GM19239 (cell line): Measurements from ENCODE around the gene HACL1.

Experiments used
- DNase-seq: peaks from one replicate; pipeline ENCODE4 v3.0.0; 2011; ENCODE audit warnings: low spot score; ENCODE audit not compliant: insufficient read length
- FAIRE-seq: peaks from 2 replicates; lab custom pipeline; 2011; peaks lifted over from hg19 to GRCh38; lab: Jason Lieb, UNC

Gene HACL1

DNA sequence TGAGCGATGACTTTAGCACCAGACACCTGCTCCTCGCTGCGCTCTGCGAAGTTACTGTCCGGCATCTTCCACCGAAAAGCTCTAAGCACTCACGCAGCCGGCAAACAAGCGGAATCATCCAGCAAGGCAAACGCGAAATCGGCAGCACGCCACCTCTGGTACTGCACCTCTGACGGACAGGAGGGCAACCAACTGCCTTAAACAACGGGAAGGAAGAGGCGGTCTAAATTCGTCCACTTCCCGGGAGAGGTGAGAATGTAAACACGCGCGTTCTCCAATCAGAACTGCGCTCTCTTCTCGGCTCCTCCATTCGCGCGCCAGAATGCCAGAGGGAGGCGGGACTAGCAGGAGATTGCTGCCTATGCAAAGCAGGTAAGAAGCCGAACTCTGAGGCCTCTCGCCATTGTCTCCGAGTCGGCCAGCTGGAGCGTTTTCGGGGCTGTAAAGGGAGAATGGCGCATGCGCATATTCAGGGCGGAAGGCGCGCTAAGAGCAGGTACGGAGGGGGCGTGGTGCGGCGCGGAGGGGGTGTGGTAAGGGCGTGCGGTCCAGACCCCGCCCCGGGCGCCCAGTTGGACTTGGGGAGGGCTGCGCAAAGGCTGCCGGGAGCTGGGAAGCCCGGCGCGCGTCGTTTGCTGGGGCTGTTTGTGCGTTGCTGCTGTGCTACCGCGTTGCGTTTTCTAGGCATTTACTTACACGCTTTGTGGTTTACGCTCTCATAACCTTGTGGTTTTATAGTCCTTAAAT, at the start of gene HACL1, which contains the start of gene BTD:
HACL1 (minus strand) TSS at position 171 of the 747 bp plus-strand sequence; CDS start at position 65, 106 bp downstream.
BTD (plus strand) TSS at position 347 of the 747 bp plus-strand sequence. CDS start 33,695 bp downstream, outside the sequence.
- peak; percentile 73 for DNase-seq
- peak; percentile 97 for FAIRE-seq

DNA sequence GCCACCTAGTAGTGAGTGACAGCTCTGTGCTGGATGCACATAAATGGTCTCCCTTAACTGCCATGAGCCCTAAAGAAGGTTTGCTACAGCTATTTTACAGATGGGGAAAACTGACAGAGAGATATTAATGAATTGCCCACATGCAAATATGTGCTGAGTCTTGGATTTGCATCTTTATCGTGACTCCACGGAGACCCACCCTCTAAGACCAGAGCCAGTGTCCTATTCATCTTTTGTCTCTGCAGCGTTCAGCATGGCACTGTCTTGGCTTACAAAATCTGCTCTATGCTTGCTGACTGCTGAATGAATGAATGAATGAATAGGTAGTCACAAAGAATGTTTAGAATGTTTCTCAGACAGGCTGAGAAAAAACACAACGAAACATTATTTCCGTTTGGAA, 48.5 kb upstream of the HACL1 start:
- FAIRE-seq = no peak
- DNase-seq = no peak

DNA sequence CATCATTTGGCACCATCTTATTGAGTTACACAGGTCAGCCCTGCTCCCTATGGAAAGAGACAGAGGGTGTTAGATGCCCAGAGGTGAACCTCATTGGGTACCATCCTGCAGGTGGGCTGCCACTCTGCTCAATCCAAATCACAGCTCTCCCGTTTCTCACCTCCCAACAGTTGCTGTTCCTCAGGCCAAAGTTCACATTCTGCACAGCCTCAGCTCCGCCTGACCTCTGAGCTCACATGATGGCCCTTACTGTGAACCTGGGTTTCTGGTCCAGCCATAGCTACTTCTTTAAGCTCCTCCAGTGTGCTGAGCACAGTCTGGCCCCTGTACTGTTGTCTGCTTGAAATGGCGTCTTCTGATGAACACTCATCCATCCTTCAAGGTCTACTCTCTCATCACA, 48.0 kb upstream of the HACL1 start:
- no peak for DNase-seq
- FAIRE-seq = no peak

DNA sequence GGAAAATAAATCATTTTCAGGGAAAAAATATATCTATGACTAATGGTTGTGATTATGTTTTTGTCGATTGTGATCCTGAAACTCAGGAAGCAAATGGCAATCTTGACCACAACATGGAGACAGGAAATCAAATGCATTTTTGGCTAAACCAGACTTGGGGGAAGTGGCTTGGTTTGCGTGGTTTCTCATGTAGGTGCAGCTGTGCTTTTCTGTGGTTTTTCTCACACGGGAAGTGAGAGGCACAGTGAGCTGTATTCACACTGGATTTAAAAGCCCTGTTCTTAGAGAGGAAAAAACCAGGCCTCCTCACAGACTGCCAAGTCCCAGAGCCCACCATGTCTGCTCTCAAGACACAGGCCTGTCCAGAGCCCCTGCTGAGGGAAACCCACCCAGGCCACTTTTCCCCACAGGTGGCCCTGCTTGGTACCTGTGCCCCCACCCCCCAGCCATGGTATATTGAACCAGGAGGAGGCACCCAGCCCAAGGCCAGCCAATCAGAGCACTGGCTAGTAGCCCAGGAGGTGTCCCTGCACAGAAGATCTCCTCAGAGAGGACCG, 46.3 kb upstream of the HACL1 start:
- DNase-seq = peak; percentile 38
- FAIRE-seq = peak; percentile 96

DNA sequence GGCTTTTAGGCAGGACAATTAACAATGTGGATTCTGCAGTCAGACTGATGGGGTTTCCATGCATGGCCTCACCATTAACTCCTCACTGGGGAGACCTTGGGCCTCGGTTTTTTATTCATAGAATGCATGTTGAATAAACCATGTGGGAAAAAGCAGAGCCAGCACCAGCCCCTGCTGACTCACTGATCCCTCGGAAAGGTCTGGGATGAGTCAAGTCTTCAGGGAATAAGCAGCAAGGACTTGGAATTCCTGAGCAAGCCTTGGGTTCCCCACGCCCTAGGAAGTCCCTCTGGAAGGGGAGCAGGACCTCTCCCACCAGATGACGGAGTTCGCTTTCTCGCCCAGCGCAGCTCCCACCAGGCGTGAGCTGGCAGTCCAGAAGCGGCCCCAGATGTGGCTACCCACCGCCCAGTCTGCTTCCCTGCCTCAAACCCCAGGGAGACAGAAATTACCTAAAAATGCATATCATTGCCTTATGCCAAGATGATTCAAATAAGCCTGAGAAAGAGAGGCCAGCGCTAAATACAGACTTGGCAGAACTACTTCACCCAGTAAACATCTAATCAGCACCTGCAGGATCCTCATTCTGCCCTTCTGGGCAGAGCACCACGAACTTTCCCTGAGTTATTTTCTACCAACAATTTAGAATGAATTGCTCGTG, 45.6 kb upstream of the HACL1 start:
- no peak for DNase-seq
- FAIRE-seq = no peak

DNA sequence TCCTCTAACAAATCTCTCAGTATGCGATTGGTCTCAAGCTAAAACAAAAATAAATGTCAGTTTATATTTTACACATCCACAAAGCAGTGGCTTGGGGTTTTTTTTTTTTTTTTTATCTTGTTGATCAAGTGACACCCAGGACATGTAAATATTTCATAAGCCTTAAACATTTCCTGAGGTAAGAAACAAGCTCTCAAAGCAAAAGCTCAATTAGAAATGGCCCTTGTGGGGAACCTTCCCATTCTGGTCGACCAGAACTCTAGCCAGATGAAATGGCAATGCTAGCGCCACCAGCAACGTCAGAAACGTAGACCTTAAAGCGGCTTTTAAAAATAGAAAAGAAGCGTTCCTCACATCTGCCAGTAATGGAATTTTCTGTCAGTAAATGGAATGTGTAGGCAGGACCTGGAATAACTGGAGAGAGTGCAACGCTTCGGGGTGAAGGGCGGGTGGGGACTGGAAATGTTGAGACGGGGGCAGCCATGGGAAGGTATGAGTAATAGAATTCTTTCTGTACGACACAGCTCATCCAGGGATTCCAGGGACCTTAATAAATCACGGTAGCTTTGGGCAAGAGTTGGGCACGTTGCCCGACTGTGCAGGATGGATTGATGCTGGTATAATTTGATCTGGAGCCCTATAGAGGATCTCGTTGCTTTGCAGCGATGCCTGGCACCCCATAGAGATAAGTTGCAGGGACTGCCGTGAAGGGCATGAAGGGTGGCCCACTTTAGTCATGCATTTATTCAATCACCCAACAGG, 44.6 kb upstream of the HACL1 start:
- DNase-seq = no peak
- FAIRE-seq = no peak

DNA sequence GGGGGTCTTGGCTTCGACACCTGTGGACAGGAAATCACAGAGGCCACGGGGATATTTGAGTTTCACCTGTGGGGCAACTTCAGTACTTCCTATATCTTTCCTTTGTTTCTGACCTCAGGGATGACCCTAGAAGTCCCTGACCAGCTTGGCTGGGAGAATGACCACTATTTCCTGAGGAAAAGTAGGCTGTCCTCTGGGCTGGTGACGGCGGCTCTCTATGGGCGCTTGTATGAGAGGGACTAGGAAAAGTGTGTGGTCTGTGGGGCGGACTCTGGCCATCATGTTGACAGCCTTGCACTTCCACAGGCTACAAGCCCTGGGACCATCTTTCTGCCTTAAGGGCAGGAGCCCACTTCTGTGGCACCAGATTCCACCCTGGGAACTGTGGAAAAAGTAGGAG, 43.9 kb upstream of the HACL1 start:
- no peak for DNase-seq
- FAIRE-seq = no peak

DNA sequence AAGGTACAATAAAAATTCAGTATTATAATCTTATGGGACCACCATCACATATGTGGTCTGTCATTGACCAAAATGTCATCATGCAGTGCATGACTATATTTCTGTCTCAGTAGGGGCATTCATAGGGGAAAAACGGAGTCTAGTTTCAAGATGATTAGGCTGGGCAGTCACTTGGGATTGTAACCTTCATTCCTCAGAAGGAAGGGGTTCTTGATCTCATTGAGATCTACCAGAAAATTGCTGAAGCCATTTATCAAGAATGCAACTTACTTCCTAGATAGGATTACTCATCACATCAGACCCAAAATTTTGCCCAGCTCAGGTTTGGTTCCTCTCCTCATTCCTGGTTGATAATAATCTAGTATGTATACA, 37.5 kb upstream of the HACL1 start:
- FAIRE-seq = no peak
- DNase-seq = no peak

DNA sequence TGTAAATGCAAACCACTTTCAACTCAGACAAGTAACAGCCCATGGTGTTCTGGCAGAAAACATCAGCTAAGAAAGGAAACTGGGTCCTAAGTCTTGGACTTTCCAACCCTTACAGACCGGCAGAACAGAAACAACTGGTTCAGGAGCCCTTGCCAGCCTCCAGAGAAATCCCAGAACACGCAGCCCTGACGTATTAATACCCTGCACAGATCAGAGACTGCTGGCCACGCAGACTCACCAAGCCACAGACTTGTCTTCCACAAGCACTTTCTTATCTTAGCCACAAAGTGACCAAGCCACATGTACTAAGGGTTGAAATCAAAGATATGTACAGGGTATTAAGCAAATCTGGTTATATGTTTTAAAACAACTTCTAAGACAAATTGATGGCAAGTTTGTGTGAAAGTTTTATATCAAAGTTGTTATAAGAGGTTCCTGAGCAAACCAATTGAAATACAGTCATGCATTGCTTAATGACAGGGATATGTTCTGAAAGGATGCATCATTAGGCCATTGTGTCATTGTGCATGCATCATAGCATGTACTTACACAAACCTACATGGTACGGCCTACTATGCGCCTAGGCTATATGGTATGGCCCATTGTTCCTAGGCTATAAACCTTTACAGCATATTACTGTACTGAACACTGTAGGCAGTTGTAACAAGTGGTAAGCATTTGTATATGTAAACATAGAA, 37.0 kb upstream of the HACL1 start:
- FAIRE-seq = no peak
- DNase-seq = no peak

DNA sequence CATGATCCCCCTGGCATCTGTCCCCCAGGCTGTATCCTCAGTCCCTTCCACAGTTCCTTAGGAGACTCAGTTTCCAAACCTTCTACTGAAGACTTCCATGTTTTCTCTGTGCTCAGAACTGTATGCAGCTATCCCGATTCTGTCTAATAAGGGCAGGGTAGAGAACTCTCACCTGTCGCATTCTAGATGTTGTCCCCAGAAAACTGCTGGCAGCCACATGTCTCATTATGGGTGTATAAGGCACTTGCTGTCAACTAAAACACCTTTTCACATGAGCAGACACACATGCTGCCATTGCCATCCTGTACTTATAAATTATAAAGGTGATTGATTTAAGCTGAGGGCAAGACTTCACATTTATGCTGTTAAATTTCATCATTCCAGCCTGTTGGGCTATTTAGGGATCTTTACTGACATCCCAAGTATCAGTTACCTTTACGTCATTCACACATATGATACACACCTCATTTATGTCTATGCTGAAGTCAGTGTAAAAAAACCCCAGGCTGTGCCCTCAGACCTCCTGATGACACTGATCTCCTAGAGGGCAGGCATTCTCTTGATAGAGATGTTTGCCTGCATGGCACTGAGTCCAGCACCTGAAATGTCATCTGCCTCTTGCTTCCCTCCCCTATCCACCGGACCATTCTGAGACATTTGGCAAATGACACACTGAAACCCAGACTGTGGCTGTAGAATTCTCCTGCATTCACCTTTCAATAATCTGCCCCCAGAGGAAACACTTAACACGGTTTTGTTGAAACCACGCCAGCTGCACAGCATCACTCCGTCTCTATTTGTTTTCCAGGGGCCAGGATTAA, 36.0 kb upstream of the HACL1 start:
- peak; percentile 70 for FAIRE-seq
- no peak for DNase-seq

DNA sequence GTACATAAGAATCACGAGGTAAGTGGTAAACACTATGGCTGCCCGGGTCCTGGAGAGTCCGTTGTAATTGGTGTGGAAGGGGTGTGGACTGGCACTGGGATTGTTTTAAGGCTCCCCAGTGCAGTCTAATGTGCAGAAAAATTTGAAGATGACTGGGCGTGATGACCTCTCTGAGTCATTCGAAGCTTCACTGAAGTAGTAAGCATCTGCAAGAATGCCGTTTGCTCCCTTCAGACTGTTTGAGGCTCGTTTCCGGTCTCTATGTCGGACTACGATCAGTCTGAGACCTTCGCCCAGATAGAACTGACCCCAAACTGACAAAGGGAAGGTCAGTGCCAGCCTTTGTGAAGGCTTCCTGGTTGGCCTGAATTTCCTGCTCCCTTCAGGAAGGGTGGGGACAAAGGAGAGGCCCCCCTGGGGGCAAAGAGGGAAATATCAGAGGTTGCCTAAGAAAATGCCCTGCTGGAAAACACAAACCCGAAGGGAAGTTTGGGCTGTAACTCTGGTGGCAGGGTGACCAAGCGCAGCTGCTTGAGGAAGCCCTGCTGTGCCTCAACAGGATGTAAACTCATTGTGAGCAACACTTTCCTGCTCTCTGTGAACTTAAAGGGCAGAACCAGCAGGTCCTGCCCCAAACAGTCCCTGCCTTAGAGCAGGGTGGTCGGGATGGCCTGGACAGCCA, 34.8 kb upstream of the HACL1 start:
- no peak for DNase-seq
- FAIRE-seq = peak; percentile 68

DNA sequence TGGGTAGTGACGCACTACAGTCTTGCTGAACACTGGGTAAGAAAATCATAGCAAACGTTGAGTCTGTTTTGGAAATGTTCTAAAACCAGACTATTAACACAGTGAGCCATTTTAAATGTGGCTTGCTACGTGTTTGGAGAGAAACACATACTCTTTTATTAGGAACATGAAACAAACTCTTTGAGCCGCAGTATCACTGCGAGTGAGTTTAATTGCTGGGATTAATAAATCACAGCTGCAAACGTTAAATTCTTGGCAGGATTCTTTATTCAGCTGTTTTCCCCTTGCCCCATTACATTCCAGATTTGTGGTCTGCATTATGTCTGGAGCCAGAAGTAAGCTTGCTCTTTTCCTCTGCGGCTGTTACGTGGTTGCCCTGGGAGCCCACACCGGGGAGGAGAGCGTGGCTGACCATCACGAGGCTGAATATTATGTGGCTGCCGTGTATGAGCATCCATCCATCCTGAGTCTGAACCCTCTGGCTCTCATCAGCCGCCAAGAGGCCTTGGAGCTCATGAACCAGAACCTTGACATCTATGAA, 33.8 kb upstream of the HACL1 start:
- FAIRE-seq = no peak
- no peak for DNase-seq

DNA sequence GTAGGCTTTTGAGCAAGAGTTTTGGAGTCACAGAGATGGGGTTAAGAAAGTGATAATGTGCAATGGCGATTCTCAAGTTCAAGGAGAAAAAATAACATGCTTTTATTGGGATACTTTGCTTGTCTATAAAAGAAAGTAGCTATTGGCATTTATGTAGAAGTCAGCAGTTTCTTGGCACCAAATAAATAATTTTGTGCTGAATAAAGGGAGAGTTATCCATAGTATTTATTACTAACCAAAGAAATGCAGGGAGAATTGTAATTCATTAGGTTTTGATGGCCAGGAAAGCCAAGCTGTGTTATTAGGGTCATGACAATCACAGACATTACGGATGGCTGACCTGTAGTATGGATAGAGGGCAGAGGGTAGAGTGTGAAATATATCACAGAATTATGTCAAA, 33.3 kb upstream of the HACL1 start:
- no peak for FAIRE-seq
- DNase-seq = no peak

DNA sequence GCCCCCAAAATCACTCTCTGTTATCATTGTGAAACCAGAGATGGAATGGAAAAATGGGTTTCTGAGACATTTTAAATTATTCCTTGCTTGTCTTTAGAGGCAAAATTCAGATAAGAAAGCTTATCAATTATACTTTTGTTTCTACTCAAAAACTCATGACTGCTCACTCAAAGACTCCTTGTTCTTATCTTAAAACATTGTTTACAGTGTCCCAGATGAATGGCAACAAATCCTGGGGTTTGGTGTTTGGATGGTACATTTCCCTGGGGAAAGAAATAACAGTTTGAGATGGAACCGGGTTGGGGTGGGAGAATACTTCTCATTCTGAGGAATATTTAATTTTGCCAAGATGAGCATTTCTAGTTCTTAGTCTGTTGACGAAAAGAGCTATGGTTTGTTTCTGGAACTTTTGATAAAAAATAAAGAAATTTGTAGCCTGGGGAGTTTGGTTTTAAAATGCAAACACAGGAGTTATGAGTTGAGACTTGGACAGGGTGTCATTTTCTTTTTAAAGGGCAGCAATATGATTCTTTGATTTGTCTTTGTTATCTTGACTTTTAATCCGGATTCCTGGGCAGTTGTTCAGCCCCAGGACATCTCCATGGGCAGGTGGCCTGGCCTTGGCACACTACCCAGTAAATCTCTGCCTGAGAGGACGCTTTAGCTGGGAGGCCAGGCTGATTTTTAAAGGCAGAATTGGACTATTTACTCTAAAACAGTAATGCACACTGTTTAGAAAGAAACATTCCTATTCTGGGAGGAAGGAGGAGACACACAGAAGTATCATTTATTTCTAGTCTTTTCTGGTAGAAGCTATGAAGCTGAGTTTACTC, 32.6 kb upstream of the HACL1 start:
- DNase-seq = no peak
- FAIRE-seq = no peak

DNA sequence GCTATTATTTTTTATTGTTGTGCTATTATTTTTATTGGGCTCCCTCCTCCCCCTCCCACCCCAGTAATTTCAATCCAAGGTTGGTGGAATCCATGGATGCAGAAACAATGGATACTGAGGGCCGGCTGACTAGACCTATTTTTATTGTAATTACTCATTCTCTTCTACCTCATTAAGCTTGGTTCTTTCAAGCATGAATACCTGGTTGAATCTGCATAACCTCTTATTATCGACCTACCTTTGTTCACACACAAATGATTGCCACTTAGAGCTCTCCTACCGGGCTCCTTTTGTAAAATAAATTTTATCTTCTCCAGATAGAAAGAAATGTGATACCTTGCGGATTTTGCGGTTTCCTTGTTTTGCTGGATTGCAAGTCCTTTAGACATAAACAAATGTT, 31.8 kb upstream of the HACL1 start:
- no peak for FAIRE-seq

DNA sequence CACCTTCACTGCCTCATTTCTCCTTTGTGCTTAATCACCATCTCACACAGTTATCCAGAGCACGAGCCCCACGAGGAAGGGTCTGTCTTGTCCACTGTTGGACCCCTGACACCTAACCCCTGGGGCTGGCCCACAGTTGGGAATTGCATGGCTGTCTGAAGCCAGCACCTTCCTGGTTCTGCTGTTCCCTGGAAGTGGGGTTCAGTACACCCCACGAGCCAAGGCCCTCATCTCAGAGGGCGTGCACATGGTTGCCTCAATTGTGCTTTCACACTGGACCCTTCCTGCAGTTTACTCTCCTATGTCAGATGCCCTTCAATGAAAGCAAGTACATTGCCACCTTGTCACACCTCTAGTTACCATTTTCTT, 30.8 kb upstream of the HACL1 start:
- no peak for FAIRE-seq
- DNase-seq = no peak

More for the DNA sequence above, 31.8 kb upstream of the HACL1 start:
- DNase-seq = no peak

DNA sequence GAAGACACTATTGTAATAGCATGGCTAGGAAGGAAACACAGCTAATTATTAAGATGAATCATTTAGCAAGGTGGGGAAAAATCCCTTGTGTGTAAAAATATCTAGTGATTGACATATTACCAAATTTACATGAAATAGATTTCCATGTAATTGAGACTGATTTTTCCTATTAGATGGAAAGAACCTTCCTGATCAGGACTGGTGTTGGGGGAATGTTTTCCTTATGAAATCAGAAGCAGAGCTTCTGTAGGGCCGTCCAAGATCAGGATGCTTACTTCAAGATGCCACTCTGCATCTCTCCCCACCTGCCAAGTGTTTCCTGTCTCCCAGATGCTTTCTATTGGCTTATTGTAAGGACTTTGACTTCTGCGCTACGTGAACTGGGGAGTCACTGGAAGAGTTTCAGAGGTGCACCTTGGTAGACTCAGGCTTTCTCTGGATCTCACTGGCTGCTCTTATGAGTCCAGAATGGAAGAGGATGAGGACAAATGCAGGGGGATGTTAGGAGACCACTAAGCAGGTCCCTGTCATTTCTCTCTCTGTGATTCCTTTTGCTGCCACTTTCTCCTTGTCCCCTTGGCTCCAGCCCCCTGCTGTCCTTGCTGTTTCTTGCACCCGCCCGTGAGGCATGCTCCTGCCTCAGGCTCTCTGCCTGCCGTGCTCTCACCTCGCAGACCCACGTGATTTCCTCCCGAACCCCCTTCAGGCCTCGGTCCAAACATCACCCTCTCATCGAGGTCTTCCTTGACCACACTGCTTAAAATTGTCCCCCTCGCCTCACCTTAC, 30.2 kb upstream of the HACL1 start:
- no peak for FAIRE-seq
- no peak for DNase-seq
